T follicular helper cell (primary cell): Measurements from ENCODE around the gene FBN1.

ENCODE experiments used
- DNase-seq: peaks from one replicate; pipeline ENCODE4 v3.0.0-alpha.2; 2020; ENCODE audit warnings: low read depth

FBN1 gene

DNA sequence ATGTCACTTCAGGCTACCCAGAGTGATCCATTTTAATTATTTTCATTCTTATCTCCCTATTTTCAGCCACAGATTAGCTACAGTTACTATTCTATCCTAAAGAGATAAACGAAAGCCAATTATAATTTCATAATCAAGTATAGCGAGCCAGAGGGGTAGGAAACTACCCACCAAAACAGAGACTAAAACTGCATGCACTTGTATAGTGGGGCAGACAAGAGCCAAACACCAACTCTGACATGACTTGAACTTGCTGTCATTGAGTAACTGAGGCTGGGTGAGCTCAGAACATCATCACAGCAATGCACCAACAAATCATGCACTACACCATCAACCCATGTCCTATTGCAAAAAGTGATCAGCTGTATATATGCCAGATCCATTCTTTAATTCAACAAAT lies 64.8 kb downstream of the FBN1 start:
- DNase-seq = no peak

- DNase-seq = no peak
Measured at GRCh38 chr15:48579945-48580671, 65.4 kb downstream of the FBN1 start.

- DNase-seq = no peak
Measured at GRCh38 chr15:48578965-48579364, 66.5 kb downstream of the FBN1 start.

DNA sequence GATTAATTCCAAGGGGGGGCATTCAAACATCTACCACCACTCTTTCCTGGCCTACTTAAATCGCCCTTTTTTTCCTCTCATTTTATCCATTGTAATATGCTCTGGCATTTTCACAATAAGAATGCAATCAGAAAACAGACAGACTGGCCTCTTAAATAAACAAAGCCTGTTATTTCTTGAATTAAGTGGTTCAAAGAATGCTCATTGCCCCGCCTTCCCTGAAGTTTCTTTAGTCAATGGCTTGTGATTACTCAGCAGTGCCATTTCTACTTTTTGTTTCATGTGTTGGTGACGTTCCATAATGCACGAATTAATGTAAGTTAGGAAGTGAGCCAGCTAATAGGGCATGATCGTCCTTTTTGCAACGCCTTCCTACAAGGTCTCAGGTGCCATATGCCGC lies 68.0 kb downstream of the FBN1 start:
- no peak for DNase-seq

GRCh38 chr15:48574187-48574586 lies 71.3 kb downstream of the FBN1 start:
- DNase-seq = no peak

- DNase-seq = no peak
Measured at GRCh38 chr15:48573780-48574179, 71.7 kb downstream of the FBN1 start.

DNA sequence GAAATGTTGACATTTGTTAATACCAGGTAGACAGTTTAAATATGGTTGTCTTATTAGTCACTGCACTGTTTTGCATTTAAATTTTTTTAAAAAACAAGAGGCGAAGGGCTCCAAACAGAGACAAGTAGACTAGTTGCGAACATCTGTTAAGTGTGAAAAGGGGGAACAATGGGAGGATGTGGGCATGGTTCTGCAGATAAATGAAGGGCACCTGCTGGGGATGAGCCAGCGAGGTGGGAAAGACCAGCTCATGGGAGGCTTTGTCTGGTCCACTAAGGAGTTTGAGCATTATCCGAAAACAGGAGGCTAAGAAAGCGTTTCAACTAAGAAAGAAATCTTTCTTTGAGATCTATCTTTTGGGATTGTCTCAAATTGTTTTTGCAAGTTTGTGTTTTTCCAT lies 72.7 kb downstream of the FBN1 start:
- no peak for DNase-seq

DNA sequence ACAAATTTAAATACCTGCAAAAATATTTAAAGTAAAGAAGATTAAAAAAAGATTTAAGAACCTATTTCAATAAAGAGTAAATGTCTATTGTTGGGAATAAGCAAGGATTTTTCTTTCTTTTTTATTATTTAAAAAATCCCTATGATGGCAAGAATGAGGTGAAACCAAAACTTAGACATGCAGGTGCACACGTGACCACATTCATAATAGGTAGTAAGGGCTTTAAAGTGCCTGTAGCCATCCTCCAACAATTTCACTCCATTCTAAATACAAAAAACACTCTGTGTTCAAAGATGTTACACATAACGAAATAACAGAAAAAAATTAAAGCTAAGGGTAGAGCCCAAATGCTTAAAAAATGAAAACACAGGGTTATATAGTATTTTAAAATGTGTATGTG lies 74.0 kb downstream of the FBN1 start:
- DNase-seq = no peak

GRCh38 chr15:48570822-48571221 lies 74.7 kb downstream of the FBN1 start:
- no peak for DNase-seq

- no peak for DNase-seq
Measured at GRCh38 chr15:48569591-48570302, 75.8 kb downstream of the FBN1 start.

GRCh38 chr15:48566668-48567067 lies 78.8 kb downstream of the FBN1 start:
- DNase-seq = no peak

- no peak for DNase-seq
Measured at GRCh38 chr15:48565560-48566482, 79.7 kb downstream of the FBN1 start.

GRCh38 chr15:48564690-48565089 lies 80.8 kb downstream of the FBN1 start:
- no peak for DNase-seq

- DNase-seq = no peak
Measured at GRCh38 chr15:48563934-48564333, 81.6 kb downstream of the FBN1 start.

GRCh38 chr15:48560321-48561051 lies 85.0 kb downstream of the FBN1 start:
- DNase-seq = no peak

- no peak for DNase-seq
Measured at GRCh38 chr15:48559285-48559684, 86.2 kb downstream of the FBN1 start.

GRCh38 chr15:48558226-48558625 lies 87.3 kb downstream of the FBN1 start:
- no peak for DNase-seq

GRCh38 chr15:48557335-48557734 lies 88.2 kb downstream of the FBN1 start:
- no peak for DNase-seq

DNA sequence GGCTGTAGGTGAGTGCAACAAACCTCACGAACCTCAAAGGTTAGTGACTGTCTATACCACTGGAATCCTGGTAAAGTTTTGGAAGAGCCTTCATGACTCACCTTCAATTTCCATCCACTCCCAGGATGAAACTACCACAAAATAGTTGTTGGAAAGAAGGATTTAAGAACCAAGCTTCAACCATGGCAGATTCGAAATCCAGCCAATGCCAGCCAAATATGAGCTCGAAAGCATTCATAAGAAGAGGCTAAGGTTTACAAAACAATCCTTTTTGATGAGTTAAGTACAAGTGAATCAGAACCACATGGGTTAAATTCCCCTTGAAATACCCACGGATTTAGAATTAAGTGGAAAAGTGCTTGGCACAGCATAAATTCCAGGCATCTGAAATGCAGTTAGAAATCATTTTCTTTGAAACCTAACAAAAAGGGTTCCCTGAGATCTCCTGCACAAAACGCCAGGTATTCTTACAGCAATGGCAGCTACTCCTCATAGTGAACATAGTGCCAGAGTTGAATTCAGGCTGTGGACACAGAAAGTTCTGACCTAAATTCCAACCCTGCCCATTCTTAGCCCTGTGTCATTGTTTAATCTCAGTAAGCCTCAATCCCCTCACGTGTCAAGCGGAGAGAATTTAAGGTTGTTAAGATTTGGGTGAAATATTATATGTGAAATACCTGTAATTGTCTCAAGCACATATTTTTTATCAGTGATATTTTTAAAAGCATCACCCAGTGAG lies 89.2 kb downstream of the FBN1 start:
- no peak for DNase-seq

DNA sequence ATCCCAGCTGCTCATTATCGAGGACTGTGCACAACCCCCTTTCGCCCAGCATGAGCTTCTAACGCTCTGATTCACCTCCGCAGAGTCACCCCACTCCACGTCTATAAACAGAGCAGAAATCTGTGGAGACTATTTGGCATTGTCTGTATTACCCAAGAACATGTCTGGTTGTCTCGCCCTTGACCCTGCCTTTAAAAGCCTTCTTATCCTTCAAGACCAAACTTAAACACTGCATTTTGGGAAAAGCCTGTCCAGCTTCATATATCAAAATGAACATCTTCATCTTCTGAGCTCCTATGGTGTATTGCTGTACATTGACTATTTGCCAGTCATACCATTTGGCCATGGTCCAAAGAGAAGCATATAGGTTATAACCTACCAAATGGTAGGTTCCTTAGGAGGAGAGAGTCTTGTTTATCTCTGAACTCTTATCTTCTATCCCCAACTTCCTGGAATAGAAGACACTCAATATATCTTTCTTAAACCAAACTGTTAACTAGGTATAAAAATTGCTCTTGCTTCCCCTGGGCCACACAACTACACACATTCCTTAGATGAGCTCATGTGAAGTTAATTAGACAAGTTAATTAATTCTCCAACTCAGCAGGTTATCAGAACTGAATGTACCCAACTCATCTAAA lies 90.1 kb downstream of the FBN1 start:
- no peak for DNase-seq

DNA sequence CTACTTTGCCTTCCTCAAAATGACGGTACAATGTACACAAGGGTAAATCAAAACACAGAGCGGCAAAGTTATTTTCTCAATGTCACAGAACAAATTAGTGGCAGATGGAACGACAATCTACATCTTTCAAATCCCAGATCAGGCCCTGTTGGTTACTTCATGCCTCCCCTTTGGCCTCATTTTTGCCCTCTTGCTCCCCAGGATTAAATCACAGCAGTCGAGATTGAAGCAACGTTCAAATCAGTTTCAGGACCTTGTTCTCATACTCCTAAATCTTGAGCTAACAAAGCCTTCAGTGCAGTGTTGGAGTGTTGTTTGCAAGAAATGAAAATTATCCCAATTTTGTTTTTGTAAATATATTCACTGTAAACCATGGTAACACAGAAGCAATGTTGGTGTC lies 91.4 kb downstream of the FBN1 start:
- no peak for DNase-seq
